Ovary (tissue), 9 donors: Measurements from ENCODE around the gene BRAT1. TPM values are rescaled to one million over a fixed set of nuclear protein-coding genes. Genes with fewer than 3 reads are reported as not detected.

ENCODE experiments used
- DNase-seq, 5 donors: peaks; one replicate each; pipeline ENCODE4 v3.0.0-alpha.2; 2019 to 2020
- H3K27ac ChIP-seq, 2 donors: fragments of 200-600 bp; one replicate each; pipeline versions ENCODE4 v1.5.1 to v1.8.0; 2019 to 2022
- H3K27me3 ChIP-seq: fragments of 200-600 bp; one replicate; pipeline ENCODE4 v1.8.0; 2022
- H3K36me3 ChIP-seq: fragments of 200-600 bp; sonication (generic); one replicate; pipeline ENCODE4 v1.5.1; 2019
- H3K4me1 ChIP-seq: one replicate; pipeline ENCODE4 v1.8.1; 2013; ENCODE audit warnings: mild to moderate bottlenecking, moderate library complexity; ENCODE audit not compliant: insufficient read depth
- H3K4me3 ChIP-seq: fragments of 200-600 bp; sonication (generic); one replicate; pipeline ENCODE4 v1.5.1; 2017
- H3K9me3 ChIP-seq, 2 donors: fragments of 200-600 bp in 1 of 2; sonication (generic) in 1 of 2; one replicate each; pipeline versions ENCODE4 v1.5.1 to v1.8.1; 2013 to 2019; ENCODE audit warnings: mild to moderate bottlenecking in 1 of 2, moderate library complexity in 1 of 2
- CTCF ChIP-seq, 3 donors: fragments of 450-650 bp in 2 of 3; fragments of 200-600 bp in 1 of 3; IDR thresholded peaks; one replicate each; pipeline versions ENCODE4 v1.5.1 to v1.8.0; 2016 to 2022; ENCODE audit warnings: antibody characterized with exemption in 3 of 3, mild to moderate bottlenecking in 1 of 3
- EP300 ChIP-seq: sonication (generic); formaldehyde crosslinking; IDR thresholded peaks from one replicate; pipeline ENCODE4 v1.6.1; 2017; ENCODE audit warnings: antibody characterized with exemption
- POLR2A ChIP-seq: fragments of 450-650 bp; IDR thresholded peaks from one replicate; pipeline ENCODE4 v1.6.1; 2017; ENCODE audit warnings: antibody characterized with exemption, mild to moderate bottlenecking, moderate library complexity
- WGBS, 3 donors: extraction: QIAGEN DNeasy Blood & Tissue Kit in 1 of 3; methylation state at CpG; one replicate each; pipeline versions ENCODE4 v1.1.5 to v1.1.7; 2013 to 2017; 5-methylcytosine and 5-hydroxymethylcytosine counted together
- intact Hi-C, 4 donors: fragments of 100-400 bp; cut with DNase I; formaldehyde crosslinking; loops; one replicate each; pipeline versions ENCODE4 v1.11.0 to v1.15.1; 2022 to 2023
- polyA plus RNA-seq, 2 donors: library from polyadenylated mRNA; stranded (reverse); fragments of 200-250 nt in 1 of 2; fragments of 350-450 nt in 1 of 2; fragmentation: Illumina TruSeq in 1 of 2; extraction: RNeasy Lipid Tissue Mini Kit (QIAGEN cat#74804) in 1 of 2; gene quantifications; one replicate each; pipeline ENCODE4 v1.2.3, GENCODE V29; 2013 to 2014
- total RNA-seq, 7 donors: library from RNA; depleted of rRNA in 2 of 7; stranded (reverse); fragments of >200 nt in 2 of 7; fragmentation: NEBNext Ultra II Directional in 3 of 7; extraction: Animal tissue kit (Norgen Biotek cat#: 25700) in 3 of 7; gene quantifications; one replicate each; pipeline versions ENCODE4 v1.1.0 to v1.2.4, GENCODE V29; 2016 to 2023
- donor health status: DM: no; HTN: no; CAD: no; lungs with moderate emphysema.
- donor health status: DM: no; HTN: no; CAD: no.
- donor health status: Bipolar disorder and iron deficiency.
- donor health status: DM: yes; HTN: yes; CAD: no.
- donor health status: DM: no; HTN: no; CAD: no.
- donor health status: DM: yes; HTN: yes; CAD: no.

Gene BRAT1
- total and polyA plus RNA-seq, 9 donors, result 1.3 to 39.1 (median 30.2) TPM

- WGBS, 3 donors, result 83 to 89% (median 86%) methylated on average over 8 of the region's 8 CpGs
- H3K9me3 ChIP-seq, result no peaks in the 10 kb centered on the region
- H3K36me3 ChIP-seq, result no peaks in the 10 kb centered on the region
- no peak for DNase-seq
- no peak overlapping the region for H3K4me3 ChIP-seq
- no peak for TF ChIP-seq CTCF (IDR thresholded peaks at IDR 0.05)
- no peak for TF ChIP-seq EP300
- TF ChIP-seq POLR2A, result no peak
- H3K27ac ChIP-seq, result no peak overlapping the region
- intact Hi-C loops, result no loop called here
- H3K4me1 ChIP-seq, result peaks cover 5% of the 10 kb centered on the region
- no peaks in the 10 kb centered on the region for H3K27me3 ChIP-seq
Observed at GRCh38 chr7:2516194-2516555, 39.1 kb downstream of the BRAT1 start.

DNA sequence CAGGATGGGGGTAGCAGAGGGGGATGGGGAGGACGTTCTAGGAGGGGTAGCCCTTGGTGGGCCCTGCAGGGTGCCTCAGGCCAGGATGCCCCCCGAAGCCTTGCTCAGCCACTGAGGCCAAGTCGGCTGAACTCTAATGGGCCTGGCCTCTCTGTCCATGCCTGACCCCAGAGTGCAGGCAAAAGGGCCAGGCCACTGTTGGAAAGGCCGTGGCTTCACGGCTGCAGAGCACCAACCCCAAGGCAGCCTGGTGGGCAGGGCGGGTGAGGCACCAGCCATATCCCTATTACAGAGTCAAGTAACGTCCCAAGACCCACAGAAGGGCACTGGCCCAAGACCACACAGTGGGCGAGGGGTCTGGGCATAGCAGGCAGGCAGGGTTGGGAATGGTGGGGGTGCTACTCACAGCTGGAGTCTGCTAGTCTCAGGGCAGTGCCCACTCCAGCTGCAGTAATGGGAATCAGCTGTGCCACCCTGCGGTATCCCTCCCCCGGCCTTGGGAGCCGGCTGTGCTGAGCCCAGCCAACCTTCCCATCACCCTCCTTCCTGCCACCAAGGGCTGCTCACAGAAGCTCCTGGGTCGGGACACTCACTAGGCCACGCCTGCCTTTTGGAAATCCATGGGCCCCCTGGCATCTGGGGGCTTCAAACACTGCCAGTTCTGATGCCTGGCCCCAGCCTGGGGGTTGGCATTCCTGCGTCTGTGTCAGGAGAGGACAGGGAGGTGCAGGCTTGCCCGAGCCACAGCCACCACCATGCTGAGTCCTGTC lies 39.7 kb downstream of the BRAT1 start:
- no peak for DNase-seq

GRCh38 chr7:2514473-2515423 lies 40.6 kb downstream of the BRAT1 start:
- H3K36me3 ChIP-seq, result no peaks in the 10 kb centered on the region
- H3K27me3 ChIP-seq, result no peaks in the 10 kb centered on the region
- no peaks in the 10 kb centered on the region for H3K9me3 ChIP-seq
- no peak for TF ChIP-seq CTCF (IDR thresholded peaks at IDR 0.05)
- no peak for TF ChIP-seq POLR2A
- TF ChIP-seq EP300, result no peak
- H3K4me1 ChIP-seq, result no peaks in the 10 kb centered on the region
- no peak overlapping the region for H3K27ac ChIP-seq
- intact Hi-C loops, result no loop called here
- no peak overlapping the region for H3K4me3 ChIP-seq
- DNase-seq, result no peak
- 79 to 83% (median 81%) methylated on average over 9 of the region's 9 CpGs for WGBS, 3 donors

More for the DNA sequence above, 39.7 kb downstream of the BRAT1 start:
- no peak overlapping the region for H3K4me3 ChIP-seq
- H3K27me3 ChIP-seq, result no peaks in the 10 kb centered on the region
- intact Hi-C loops, result no loop called here
- 86 to 90% (median 87%) methylated on average over 14 to 15 of the region's 15 CpGs for WGBS, 3 donors
- no peaks in the 10 kb centered on the region for H3K36me3 ChIP-seq
- H3K27ac ChIP-seq, result no peak overlapping the region
- peaks cover 5% of the 10 kb centered on the region for H3K4me1 ChIP-seq
- no peaks in the 10 kb centered on the region for H3K9me3 ChIP-seq
- TF ChIP-seq CTCF (IDR thresholded peaks at IDR 0.05), result no peak
- TF ChIP-seq POLR2A, result no peak
- TF ChIP-seq EP300, result no peak

DNA sequence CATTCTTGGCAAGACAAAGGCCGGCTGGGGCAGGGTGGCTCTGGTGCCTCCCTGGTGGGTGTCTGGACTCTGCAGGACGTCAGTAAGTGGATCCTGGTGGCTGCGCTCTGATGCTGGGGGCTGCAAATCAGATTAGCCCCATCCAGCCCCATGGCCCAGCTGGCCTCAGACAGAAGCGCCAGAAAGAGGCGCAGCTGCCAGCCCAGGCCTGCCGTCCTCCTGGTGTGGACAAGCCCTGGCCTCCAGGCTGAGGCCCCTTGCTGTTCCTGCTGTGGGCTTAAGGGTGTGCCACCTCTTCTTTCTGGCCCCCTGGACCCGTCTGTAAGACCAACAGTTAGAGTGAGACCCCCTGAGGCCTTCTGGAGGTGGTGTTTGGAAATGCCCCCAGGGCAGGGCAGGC lies 41.6 kb downstream of the BRAT1 start:
- 97 to 100% (median 97%) methylated on average over 3 to 7 of the region's 7 CpGs for whole genome bisulfite sequencing, 3 donors
- DNase-seq, result no peak
- H3K4me3 ChIP-seq, result no peak overlapping the region
- H3K27me3 ChIP-seq, result no peaks in the 10 kb centered on the region
- H3K36me3 ChIP-seq, result no peaks in the 10 kb centered on the region
- no peaks in the 10 kb centered on the region for H3K9me3 ChIP-seq
- no peak for TF ChIP-seq EP300
- intact Hi-C loops, result no loop called here
- H3K4me1 ChIP-seq, result no peaks in the 10 kb centered on the region
- H3K27ac ChIP-seq, result no peak overlapping the region
